Prostate gland (tissue), 2 donors: ENCODE data around the gene BCAM. TPM values are rescaled to one million over a fixed set of nuclear protein-coding genes. Genes with fewer than 3 reads are reported as not detected.
A peak's percentile ranks its signal among the peaks of the same experiment; 100 is the strongest.
"Not testable (repeated sequence)": the region's sequence is repeated elsewhere in the genome, so short reads cannot be mapped to it uniquely, and the experiment has no call there.

Experiments used
- DNase-seq: peaks from one replicate; pipeline ENCODE4 v3.0.0-alpha.2; 2019; ENCODE audit warnings: low spot score
- H3K27ac ChIP-seq, 2 donors: fragments of 200-600 bp; sonication (generic); 2 replicates each; pipeline ENCODE4 v1.5.1; 2017 to 2019
- H3K27me3 ChIP-seq: fragments of 200-600 bp; sonication (generic); replicated peaks from 2 replicates; pipeline ENCODE4 v1.5.1; 2019; ENCODE audit not compliant: insufficient read depth
- H3K36me3 ChIP-seq, 2 donors: fragments of 200-600 bp; sonication (generic); 1 replicate in 1 of 2; 2 replicates in 1 of 2; pipeline versions ENCODE4 v1.5.1 to v1.8.1; 2017 to 2019
- H3K4me1 ChIP-seq: fragments of 200-600 bp; sonication (generic); replicated peaks from 2 replicates; pipeline ENCODE4 v1.5.1; 2019
- H3K4me3 ChIP-seq, 2 donors: fragments of 200-600 bp; sonication (generic); 2 replicates each; pipeline ENCODE4 v1.5.1; 2017 to 2019
- H3K9me3 ChIP-seq: fragments of 200-600 bp; sonication (generic); 2 replicates; pipeline ENCODE4 v1.5.1; 2017
- POLR2A ChIP-seq: fragments of 450-650 bp; IDR thresholded peaks from one replicate; pipeline ENCODE4 v1.6.1; 2016; ENCODE audit warnings: antibody characterized with exemption, mild to moderate bottlenecking
- POLR2AphosphoS5 ChIP-seq: sonication (generic); formaldehyde crosslinking; IDR thresholded peaks from one replicate; pipeline ENCODE4 v1.6.1; 2017; ENCODE audit warnings: antibody characterized with exemption
- WGBS: methylation state at CpG from one replicate; pipeline ENCODE4 v1.1.5; 2018; 5-methylcytosine and 5-hydroxymethylcytosine counted together
- intact Hi-C: fragments of 100-400 bp; cut with DNase I; formaldehyde crosslinking; loops from one replicate; pipeline ENCODE4 v1.14.2; 2022
- total RNA-seq, 2 donors: library from RNA; depleted of rRNA; stranded (reverse); fragments of >200 nt; gene quantifications; one replicate each; pipeline ENCODE4 v1.1.0, GENCODE V29; 2016
- TF ChIP-seq, protein P1 (sequence below), 4 experiments: fragments of 200-600 bp in 2 of 4; fragments of 450-650 bp in 2 of 4; sonication (generic) in 2 of 4; IDR thresholded peaks; 1 replicate in 3 of 4; 2 replicates in 1 of 4; pipeline ENCODE4 v1.5.1; 2016 to 2019; ENCODE audit warnings: antibody characterized with exemption in 4 of 4, mild to moderate bottlenecking in 2 of 4, moderate library complexity in 2 of 4

Gene BCAM
- total RNA-seq, 2 donors from 2014 or later, result 258 to 501 TPM

DNA sequence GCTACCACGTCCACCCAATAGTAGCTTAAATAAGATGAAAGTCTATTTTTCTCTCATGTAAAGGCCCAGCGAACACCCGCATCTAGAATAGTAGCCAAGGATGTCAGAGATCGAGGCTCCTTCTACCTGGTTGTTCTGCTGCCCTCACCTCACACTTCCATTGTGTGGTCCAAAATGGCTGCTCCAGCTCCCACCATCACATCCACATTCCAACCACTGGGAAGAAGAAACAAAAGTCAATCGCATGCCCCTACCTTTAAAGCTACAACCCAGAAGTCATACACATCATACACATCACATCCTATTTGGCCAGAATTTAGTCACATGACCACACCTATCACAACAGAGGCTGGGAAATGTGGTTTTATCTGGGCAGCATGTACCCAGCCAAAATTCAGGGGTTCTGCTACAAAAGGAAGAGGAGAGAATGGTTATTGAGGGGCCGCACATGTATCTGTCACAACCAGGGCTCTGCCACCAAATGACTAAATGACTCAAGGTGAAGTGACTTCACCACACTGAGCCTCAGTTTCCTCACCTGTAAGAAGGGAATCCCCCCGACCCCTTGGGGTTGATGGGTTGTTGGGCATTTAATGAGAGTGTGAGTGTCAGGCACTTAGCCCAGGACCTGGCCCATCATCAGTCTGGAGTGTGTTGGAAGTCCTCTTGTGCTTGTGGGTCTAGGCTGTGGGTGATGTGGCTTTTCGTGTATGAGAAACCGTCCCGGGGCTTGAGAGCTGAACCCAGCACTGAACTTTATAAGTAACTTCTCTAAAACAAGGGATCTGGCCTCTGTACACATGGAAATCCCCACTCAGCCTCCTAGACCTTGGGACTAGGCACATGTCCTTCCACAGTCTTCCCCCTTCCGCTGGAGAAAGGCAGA lies 41.4 kb upstream of the BCAM start:
- Histone ChIP-seq H3K27ac (no peak overlapping the region), H3K9me3 (no peaks in the 10 kb centered on the region), H3K4me3 (no peak overlapping the region), H3K4me1 (no peaks in the 10 kb centered on the region), H3K36me3 (no peaks in the 10 kb centered on the region), H3K27me3 (no peaks in the 10 kb centered on the region)
- DNase-seq, result no peak
- TF ChIP-seq POLR2AphosphoS5, result no peak
- TF ChIP-seq POLR2A, result no peak
- TF ChIP-seq, protein P1, sequence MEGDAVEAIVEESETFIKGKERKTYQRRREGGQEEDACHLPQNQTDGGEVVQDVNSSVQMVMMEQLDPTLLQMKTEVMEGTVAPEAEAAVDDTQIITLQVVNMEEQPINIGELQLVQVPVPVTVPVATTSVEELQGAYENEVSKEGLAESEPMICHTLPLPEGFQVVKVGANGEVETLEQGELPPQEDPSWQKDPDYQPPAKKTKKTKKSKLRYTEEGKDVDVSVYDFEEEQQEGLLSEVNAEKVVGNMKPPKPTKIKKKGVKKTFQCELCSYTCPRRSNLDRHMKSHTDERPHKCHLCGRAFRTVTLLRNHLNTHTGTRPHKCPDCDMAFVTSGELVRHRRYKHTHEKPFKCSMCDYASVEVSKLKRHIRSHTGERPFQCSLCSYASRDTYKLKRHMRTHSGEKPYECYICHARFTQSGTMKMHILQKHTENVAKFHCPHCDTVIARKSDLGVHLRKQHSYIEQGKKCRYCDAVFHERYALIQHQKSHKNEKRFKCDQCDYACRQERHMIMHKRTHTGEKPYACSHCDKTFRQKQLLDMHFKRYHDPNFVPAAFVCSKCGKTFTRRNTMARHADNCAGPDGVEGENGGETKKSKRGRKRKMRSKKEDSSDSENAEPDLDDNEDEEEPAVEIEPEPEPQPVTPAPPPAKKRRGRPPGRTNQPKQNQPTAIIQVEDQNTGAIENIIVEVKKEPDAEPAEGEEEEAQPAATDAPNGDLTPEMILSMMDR (IDR thresholded peaks at IDR 0.05), result no peak
- intact Hi-C loops, result no loop called here
- 83% methylated on average over 11 of the region's 11 CpGs for WGBS

GRCh38 chr19:44770550-44771257 lies 38.2 kb upstream of the BCAM start:
- TF ChIP-seq POLR2A (no peak), POLR2AphosphoS5 (peak; percentile 82)
- TF ChIP-seq, protein P1 (IDR thresholded peaks at IDR 0.05), result peak; percentile 73 to 97 (median 94)
- WGBS, result 15% methylated on average over 15 of the region's 15 CpGs
- Histone ChIP-seq H3K4me3 (no peak overlapping the region), H3K27ac (no peak overlapping the region), H3K4me1 (no peaks in the 10 kb centered on the region), H3K9me3 (no peaks in the 10 kb centered on the region), H3K36me3 (no peaks in the 10 kb centered on the region), H3K27me3 (no peaks in the 10 kb centered on the region)
- intact Hi-C loops, result loop anchor here (1.0 kb wide), 1 partner anchor 47 kb away; no protein-coding TSS in a partner anchor
- peak; percentile 97 for DNase-seq

DNA sequence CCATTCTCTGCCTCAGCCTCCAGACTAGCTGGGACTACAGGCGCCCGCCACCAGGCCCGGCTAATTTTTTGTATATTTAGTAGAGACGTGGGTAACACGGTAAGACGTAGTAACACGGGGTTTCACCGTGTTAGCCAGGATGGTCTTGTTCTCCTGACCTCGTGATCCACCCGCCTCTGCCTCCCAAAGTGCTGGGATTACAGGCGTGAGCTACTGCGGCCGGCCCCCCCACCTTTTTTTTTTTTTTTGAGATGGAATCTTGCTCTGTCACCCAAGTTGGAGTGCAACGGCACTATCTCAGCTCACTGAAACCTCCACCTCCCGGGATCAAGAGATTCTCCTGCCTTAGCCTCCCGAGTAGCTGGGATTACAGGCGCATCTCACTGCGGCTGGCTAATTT lies 36.8 kb upstream of the BCAM start:
- DNase-seq, H3K36me3 ChIP-seq, H3K4me1 ChIP-seq, H3K27me3 ChIP-seq, H3K9me3 ChIP-seq, H3K4me3 ChIP-seq, intact Hi-C loops, H3K27ac ChIP-seq: not testable (repeated sequence)
- 79% methylated on average over 18 of the region's 18 CpGs for WGBS

DNA sequence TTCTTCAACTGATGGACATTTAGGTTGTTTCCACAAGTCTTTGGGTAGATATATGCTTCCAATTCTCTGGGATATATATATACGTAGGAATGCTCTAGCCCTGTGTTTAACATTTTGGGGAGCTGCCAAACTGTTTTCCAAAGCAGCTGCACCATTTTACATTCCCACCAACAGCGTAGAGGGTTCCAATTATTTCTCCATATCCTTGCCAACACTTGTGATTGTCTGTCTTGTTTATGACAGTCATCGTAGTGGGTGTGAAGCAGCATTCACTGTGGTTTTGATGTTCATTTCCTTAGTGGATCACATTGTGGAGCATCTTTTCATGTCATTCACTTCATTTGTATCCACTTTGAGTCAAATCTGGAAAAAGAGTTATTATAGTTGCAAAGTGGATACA lies 35.9 kb upstream of the BCAM start:
- H3K27me3 ChIP-seq, result no peaks in the 10 kb centered on the region
- H3K27ac ChIP-seq, result no peak overlapping the region
- no peak for DNase-seq
- intact Hi-C loops, result no loop called here
- H3K9me3 ChIP-seq, result no peaks in the 10 kb centered on the region
- peaks cover 2% of the 10 kb centered on the region for H3K4me1 ChIP-seq
- 40% methylated on average over 3 of the region's 3 CpGs for WGBS
- TF ChIP-seq, protein P1 (IDR thresholded peaks at IDR 0.05), result no peak
- no peak for TF ChIP-seq POLR2A
- no peak for TF ChIP-seq POLR2AphosphoS5
- no peaks in the 10 kb centered on the region for H3K36me3 ChIP-seq
- H3K4me3 ChIP-seq, result no peak overlapping the region

GRCh38 chr19:44775676-44776240 lies 33.1 kb upstream of the BCAM start:
- Histone ChIP-seq H3K27me3 (no peaks in the 10 kb centered on the region), H3K9me3 (no peaks in the 10 kb centered on the region), H3K4me3 (no peak overlapping the region), H3K27ac (peak overlapping the region in 1 of 2 donors; percentile 86), H3K36me3 (no peaks in the 10 kb centered on the region), H3K4me1 (peaks cover 2% of the 10 kb centered on the region)
- TF ChIP-seq, protein P1 (IDR thresholded peaks at IDR 0.05), result no peak
- TF ChIP-seq POLR2A, result no peak
- TF ChIP-seq POLR2AphosphoS5, result no peak
- no peak for DNase-seq
- intact Hi-C loops, result no loop called here
- 72% methylated on average over 6 of the region's 6 CpGs for WGBS
